ENCODE results near the gene NUP205.
"Not testable (repeated sequence)": the region's sequence is repeated elsewhere in the genome, so short reads cannot be mapped to it uniquely, and the experiment has no call there.

Gene NUP205

GRCh38 chr7:135692055-135692454 lies 134.3 kb downstream of the NUP205 start:
- Histone ChIP-seq H3K79me2 (ENCODE audit: low read length) (no peaks in the 10 kb centered on the region), H3K4me1 (ENCODE audit: low read length) (no peaks in the 10 kb centered on the region), H3K9ac (ENCODE audit: low read length) (no peak overlapping the region), H3K9me3 (replicated peaks; ENCODE audit: insufficient read depth, low read length) (no peaks in the 10 kb centered on the region), H3K36me3 (replicated peaks; ENCODE audit: insufficient read depth, low read length) (no peaks in the 10 kb centered on the region), H3K4me3 (ENCODE audit: low read length) (no peak overlapping the region), H3F3A (ENCODE audit: insufficient read depth, low read length) (no peaks in the 10 kb centered on the region), H2AFZ (ENCODE audit: low read length) (no peak overlapping the region), H4K20me1 (ENCODE audit: insufficient read depth, low read length) (no peaks in the 10 kb centered on the region), H3K4me2 (ENCODE audit: low read depth, low read length) (no peak overlapping the region), H3K27me3 (replicated peaks; ENCODE audit: insufficient read depth, low read length) (no peaks in the 10 kb centered on the region), H3K27ac (ENCODE audit: low read length) (no peak overlapping the region), H3K9me2 (replicated peaks; ENCODE audit: insufficient read depth, low read length) (no peaks in the 10 kb centered on the region)
- DNase-seq = no peak
- TF ChIP-seq CTCF (IDR thresholded peaks at IDR 0.05; ENCODE audit: low read length) (no peak), EZH2phosphoT487 (IDR thresholded peaks at IDR 0.05; ENCODE audit: low read length) (no peak), EZH2 (optimal IDR thresholded peaks at IDR 0.05; ENCODE audit: low read depth, low read length) (no peak)

- H3K9me3 ChIP-seq (replicated peaks; ENCODE audit: insufficient read depth, low read length); H3K4me1 ChIP-seq (ENCODE audit: low read length); H3F3A ChIP-seq (ENCODE audit: insufficient read depth, low read length); H2AFZ ChIP-seq (ENCODE audit: low read length); H3K9me2 ChIP-seq (replicated peaks; ENCODE audit: insufficient read depth, low read length); H4K20me1 ChIP-seq (ENCODE audit: insufficient read depth, low read length); H3K9ac ChIP-seq (ENCODE audit: low read length); H3K4me2 ChIP-seq (ENCODE audit: low read depth, low read length); H3K27ac ChIP-seq (ENCODE audit: low read length); H3K36me3 ChIP-seq (replicated peaks; ENCODE audit: insufficient read depth, low read length); H3K27me3 ChIP-seq (replicated peaks; ENCODE audit: insufficient read depth, low read length); H3K4me3 ChIP-seq (ENCODE audit: low read length); DNase-seq; H3K79me2 ChIP-seq (ENCODE audit: low read length): not testable (repeated sequence)
Observed at GRCh38 chr7:135692606-135693005, 134.9 kb downstream of the NUP205 start.

GRCh38 chr7:135693558-135693957 lies 135.8 kb downstream of the NUP205 start:
- no peak overlapping the region for H3K9ac ChIP-seq (ENCODE audit: low read length)
- DNase-seq = no peak
- no peaks in the 10 kb centered on the region for H3K79me2 ChIP-seq (ENCODE audit: low read length)
- H3K36me3 ChIP-seq (replicated peaks; ENCODE audit: insufficient read depth, low read length) = no peaks in the 10 kb centered on the region
- H3K4me2 ChIP-seq (ENCODE audit: low read depth, low read length) = no peak overlapping the region
- H3K9me2 ChIP-seq (replicated peaks; ENCODE audit: insufficient read depth, low read length) = no peaks in the 10 kb centered on the region
- H3F3A ChIP-seq (ENCODE audit: insufficient read depth, low read length) = no peaks in the 10 kb centered on the region
- TF ChIP-seq CTCF (IDR thresholded peaks at IDR 0.05; ENCODE audit: low read length) = no peak
- no peak for TF ChIP-seq EZH2 (optimal IDR thresholded peaks at IDR 0.05; ENCODE audit: low read depth, low read length)
- TF ChIP-seq EZH2phosphoT487 (IDR thresholded peaks at IDR 0.05; ENCODE audit: low read length) = no peak
- H2AFZ ChIP-seq (ENCODE audit: low read length) = no peak overlapping the region
- H3K4me1 ChIP-seq (ENCODE audit: low read length) = no peaks in the 10 kb centered on the region
- H3K27me3 ChIP-seq (replicated peaks; ENCODE audit: insufficient read depth, low read length) = no peaks in the 10 kb centered on the region
- no peaks in the 10 kb centered on the region for H4K20me1 ChIP-seq (ENCODE audit: insufficient read depth, low read length)
- no peak overlapping the region for H3K4me3 ChIP-seq (ENCODE audit: low read length)
- H3K27ac ChIP-seq (ENCODE audit: low read length) = no peak overlapping the region
- H3K9me3 ChIP-seq (replicated peaks; ENCODE audit: insufficient read depth, low read length) = no peaks in the 10 kb centered on the region

- no peak for DNase-seq
- H3K36me3 ChIP-seq (replicated peaks; ENCODE audit: insufficient read depth, low read length) = no peaks in the 10 kb centered on the region
Observed at GRCh38 chr7:135697276-135698049, 139.7 kb downstream of the NUP205 start.

More at GRCh38 chr7:135697276-135698049, 139.7 kb downstream of the NUP205 start:
- no peaks in the 10 kb centered on the region for H3K9me3 ChIP-seq (replicated peaks; ENCODE audit: insufficient read depth, low read length)
- H4K20me1 ChIP-seq (ENCODE audit: insufficient read depth, low read length) = no peaks in the 10 kb centered on the region
- H3K27me3 ChIP-seq (replicated peaks; ENCODE audit: insufficient read depth, low read length) = no peaks in the 10 kb centered on the region
- TF ChIP-seq CTCF (IDR thresholded peaks at IDR 0.05; ENCODE audit: low read length) = no peak
- TF ChIP-seq EZH2phosphoT487 (IDR thresholded peaks at IDR 0.05; ENCODE audit: low read length) = no peak
- no peak for TF ChIP-seq EZH2 (optimal IDR thresholded peaks at IDR 0.05; ENCODE audit: low read depth, low read length)
- H3K4me2 ChIP-seq (ENCODE audit: low read depth, low read length) = no peak overlapping the region
- H3K9me2 ChIP-seq (replicated peaks; ENCODE audit: insufficient read depth, low read length) = no peaks in the 10 kb centered on the region
- no peak overlapping the region for H3K27ac ChIP-seq (ENCODE audit: low read length)
- no peaks in the 10 kb centered on the region for H3F3A ChIP-seq (ENCODE audit: insufficient read depth, low read length)
- H3K4me3 ChIP-seq (ENCODE audit: low read length) = no peak overlapping the region
- H3K9ac ChIP-seq (ENCODE audit: low read length) = no peak overlapping the region
- no peaks in the 10 kb centered on the region for H3K4me1 ChIP-seq (ENCODE audit: low read length)
- H2AFZ ChIP-seq (ENCODE audit: low read length) = no peak overlapping the region
- H3K79me2 ChIP-seq (ENCODE audit: low read length) = no peaks in the 10 kb centered on the region
